Stimulated activated CD8-positive, alpha-beta memory T cell treated with anti-CD3 and anti-CD28 coated beads, Interleukin-12 subunit alpha, Interleukin-12 subunit beta, amount 100 ng/mL, for 24 hours (primary cell): Measurements from ENCODE around the gene MSI1.

Experiments used
- DNase-seq: peaks from one replicate; pipeline ENCODE4 v3.0.0-alpha.2; 2020; ENCODE audit errors: extremely low read depth

The MSI1 gene

GRCh38 chr12:120376934-120377572 lies 8.1 kb upstream of the MSI1 start:
- no peak for DNase-seq

- DNase-seq: no peak
Measured at GRCh38 chr12:120376416-120376815, 7.5 kb upstream of the MSI1 start.

GRCh38 chr12:120376009-120376408 lies 7.0 kb upstream of the MSI1 start:
- DNase-seq: no peak

- DNase-seq: no peak
Measured at GRCh38 chr12:120373683-120374082, 4.7 kb upstream of the MSI1 start.

- DNase-seq: no peak
Measured at GRCh38 chr12:120370343-120371243, 1.6 kb upstream of the MSI1 start.

GRCh38 chr12:120369603-120370342 lies 809 bp upstream of the MSI1 start:
- no peak for DNase-seq

GRCh38 chr12:120367924-120368788 lies 808 bp downstream of the MSI1 start:
- DNase-seq: no peak

GRCh38 chr12:120367233-120367923 lies 1.6 kb downstream of the MSI1 start:
- DNase-seq: no peak

- DNase-seq: no peak
Measured at GRCh38 chr12:120366845-120367232, 2.1 kb downstream of the MSI1 start.

GRCh38 chr12:120366341-120366705 lies 2.6 kb downstream of the MSI1 start:
- DNase-seq: no peak

GRCh38 chr12:120365675-120366340 lies 3.2 kb downstream of the MSI1 start:
- DNase-seq: no peak

- DNase-seq: no peak
Measured at GRCh38 chr12:120364487-120364886, 4.5 kb downstream of the MSI1 start.

GRCh38 chr12:120363274-120363855 lies 5.6 kb downstream of the MSI1 start:
- no peak for DNase-seq

- no peak for DNase-seq
Measured at GRCh38 chr12:120362516-120363273, 6.3 kb downstream of the MSI1 start.

GRCh38 chr12:120361506-120362208 lies 7.3 kb downstream of the MSI1 start:
- DNase-seq: no peak

GRCh38 chr12:120359128-120359527 lies 9.8 kb downstream of the MSI1 start:
- DNase-seq: no peak

- DNase-seq: no peak
Measured at GRCh38 chr12:120358412-120359100, 10.4 kb downstream of the MSI1 start.

- DNase-seq: no peak
Measured at GRCh38 chr12:120357104-120357503, 11.9 kb downstream of the MSI1 start.
